NCI-H524 (cell line): Measurements from ENCODE around the gene KLHL6.
"Not testable (repeated sequence)": the region's sequence is repeated elsewhere in the genome, so short reads cannot be mapped to it uniquely, and the experiment has no call there.

Source experiments
- DNase-seq, 2 experiments: peaks; one replicate each; lab custom pipeline; 2025; lab: John Stamatoyannopoulos, UW

KLHL6 gene

DNA sequence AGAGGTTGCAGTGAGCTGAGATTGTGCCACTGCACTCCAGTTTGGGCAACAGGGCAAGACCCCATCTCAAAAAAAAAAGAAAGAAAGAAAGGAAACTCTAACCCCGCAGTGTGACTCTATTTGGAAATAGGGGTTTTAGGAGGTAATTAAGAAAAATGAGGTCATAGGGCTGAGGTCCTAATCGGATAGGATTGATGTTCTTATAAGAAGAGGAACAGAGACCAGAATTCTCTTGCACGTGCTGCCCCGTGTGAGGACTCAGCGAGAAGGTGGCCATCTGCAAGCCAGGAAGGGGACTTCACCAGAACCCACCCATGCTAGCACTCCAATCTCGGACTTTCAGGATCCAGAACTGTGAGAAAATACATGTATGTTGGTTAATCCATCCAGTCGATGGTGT lies 25.8 kb downstream of the KLHL6 start:
- no peak for DNase-seq

DNA sequence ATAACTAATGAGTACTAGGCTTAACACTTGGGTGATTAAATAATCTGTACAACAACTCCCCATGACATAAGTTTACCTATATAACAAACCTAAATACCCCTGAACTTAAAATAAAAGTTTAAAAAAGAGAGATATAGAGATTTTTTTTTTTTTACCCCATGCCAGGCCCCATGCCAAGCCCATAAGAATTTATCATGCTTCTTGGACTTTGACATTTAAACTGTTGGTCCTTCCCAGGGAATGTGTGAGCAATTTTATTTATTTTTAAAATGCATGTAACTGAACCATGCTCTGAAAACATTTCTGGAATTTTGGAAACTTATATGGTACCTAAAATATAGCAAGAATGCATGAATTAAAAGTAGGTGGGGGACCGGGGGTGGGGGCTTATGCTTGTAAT lies 26.3 kb downstream of the KLHL6 start:
- no peak for DNase-seq

DNA sequence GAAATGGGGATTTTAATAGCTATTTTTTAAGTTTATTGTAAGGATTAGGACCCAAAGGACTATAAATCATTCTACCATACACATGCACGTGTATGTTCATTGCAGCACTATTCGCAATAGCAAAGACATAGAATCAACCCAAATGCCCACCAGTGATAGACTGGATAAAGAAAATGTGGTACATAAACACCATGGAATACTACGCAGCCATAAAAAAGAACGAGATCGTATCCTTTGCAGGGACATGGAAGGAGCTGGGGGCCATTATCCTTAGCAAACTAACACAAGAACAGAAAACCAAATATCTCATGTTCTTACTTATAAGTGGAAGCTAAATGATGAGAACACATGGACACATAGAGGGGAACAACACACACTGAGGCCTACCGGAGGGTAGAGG lies 26.7 kb downstream of the KLHL6 start:
- not testable (repeated sequence) for DNase-seq

DNA sequence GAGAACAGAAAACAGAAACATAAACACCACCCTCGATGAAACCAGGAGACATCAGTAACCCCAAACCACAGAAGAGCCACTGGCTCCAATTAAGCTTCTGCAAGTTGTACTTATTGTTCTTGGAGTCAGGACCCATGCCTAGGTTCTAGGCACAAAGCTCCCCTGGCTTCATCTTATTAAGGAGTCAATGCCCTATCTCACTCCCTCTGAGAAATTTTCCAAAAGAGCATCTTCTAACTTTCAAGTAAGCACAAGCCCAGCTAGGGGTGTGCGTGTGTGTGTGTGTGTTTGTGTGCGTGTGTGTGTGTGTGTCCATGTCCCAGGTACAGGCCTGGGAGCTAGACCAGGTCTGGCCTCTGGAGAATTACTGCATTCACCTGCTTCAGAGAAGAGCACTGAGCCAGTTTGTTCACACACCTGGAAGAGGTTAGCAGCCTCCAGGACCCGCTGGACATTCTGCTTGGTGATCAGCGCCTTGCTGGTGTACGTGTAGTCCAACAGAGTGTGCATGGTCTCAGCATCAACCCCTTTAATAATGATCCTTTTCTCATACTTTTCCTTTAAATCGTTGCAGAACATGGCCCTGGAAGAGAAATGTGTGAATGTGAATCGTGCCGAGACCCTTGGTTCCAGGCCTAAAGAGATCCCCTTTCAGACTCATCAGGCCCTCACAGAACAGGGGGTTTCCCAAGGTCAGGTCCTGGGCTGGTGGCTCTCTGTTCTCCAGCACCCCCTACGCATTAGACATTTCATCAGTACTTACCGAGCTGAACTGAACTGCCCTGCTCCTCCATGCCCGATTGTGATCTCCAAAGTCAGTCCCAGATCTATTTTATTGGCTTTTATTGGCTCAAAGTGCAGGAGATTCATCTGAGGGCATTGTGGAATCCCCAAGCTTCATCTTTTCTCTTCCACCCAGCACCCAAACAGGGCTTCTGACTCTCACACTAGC lies 27.8 kb downstream of the KLHL6 start:
- DNase-seq = no peak

DNA sequence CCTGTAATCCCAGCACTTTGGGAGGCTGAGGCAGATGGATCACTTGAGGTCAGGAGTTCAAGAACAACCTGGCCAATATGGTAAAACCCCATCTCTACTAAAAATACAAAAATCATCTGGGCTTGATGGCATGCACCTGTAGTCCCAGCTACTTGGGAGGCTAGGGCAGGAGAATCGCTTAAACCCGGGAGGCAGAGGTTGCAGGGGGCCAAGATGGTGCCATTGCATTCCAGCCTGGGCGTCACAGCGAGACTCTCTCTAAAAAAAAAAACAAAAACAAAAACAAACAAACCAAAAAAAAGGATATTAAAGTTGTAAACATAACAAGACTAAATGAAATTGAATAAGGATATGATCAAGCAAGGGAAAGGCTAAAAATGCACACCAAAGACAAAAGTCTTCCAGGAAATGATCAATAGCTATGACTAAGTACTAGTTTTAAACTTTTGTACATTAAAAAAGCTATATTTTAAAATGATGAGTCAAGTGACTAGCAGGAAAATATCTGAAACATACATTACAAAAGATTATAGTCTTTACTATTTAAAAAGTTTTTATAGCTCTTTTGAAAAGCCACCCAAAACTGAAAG lies 28.6 kb downstream of the KLHL6 start:
- DNase-seq = no peak

DNA sequence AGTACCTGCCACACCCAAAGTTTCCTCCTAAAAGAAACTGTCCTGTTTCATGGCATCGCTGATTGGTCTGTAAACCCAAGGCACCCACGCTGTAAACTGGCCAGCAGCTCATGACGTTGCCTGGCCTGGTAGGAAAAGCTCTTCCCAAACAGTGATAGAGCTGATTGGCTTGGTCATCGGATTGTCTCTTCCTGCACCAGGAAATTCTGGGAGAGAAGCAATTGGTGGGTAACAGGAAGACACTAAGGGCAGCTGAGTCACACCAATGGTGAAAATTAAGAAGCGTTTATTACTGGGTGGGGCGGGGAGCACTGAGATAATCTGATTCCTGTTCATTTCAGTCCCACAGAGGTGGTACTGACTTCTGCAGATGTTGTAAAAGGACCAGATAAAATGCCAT lies 31.0 kb downstream of the KLHL6 start:
- DNase-seq = no peak

DNA sequence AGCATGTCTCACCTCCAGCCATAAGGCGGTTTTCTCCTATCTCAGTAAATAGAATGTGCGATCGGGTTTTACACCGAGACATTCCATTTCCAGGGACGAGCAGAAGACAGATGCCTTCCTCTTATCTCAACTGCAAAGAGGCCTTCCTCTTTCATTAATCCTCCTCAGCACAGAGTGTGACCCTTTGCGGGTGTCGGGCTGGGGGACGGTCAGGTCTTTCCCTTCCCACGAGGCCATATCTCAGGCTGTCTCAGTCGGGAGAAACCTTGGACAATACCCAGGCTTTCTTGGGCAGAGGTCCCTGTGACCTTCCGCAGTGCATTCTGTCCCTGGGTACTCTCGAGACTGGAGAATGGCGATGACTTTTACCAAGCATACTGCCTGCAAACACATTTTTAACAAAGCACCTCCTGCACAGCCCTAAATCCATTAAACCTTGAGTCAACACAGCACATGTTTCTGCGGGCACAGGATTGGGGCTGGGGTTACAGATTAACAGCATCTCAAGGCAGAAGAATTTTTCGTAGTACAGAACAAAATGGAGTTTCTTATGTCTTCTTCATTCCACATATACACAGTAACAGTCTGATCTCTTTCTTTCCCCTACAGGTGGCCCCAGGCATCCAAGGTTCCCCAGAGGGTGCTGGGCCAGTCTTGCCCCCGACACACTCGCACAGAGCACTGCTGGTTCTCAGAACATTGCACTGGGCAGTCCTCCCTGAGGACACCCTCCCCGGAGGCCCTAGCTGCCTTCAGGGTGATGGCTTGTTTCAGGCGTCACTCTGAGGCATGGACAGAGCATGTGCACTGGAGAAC lies 34.6 kb downstream of the KLHL6 start:
- DNase-seq = not testable (repeated sequence)

DNA sequence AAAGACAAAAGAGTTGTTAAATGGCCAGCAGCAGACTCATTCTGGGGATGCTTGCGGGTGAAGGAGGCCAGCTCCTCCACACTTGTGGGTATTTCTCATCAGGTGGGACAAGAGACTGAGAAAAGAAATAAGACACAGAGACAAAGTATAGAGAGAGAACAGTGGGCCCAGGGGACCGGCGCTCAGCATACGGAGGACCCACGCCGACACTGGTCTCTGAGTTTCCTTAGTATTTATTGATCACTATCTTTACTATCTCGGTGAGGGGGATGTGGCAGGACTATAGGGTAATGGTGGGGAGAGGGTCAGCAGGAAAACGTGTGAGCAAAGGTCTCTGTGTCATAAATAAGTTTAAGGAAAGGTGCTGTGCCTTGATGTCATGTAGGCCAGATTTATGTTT lies 35.2 kb downstream of the KLHL6 start:
- DNase-seq = not testable (repeated sequence)

DNA sequence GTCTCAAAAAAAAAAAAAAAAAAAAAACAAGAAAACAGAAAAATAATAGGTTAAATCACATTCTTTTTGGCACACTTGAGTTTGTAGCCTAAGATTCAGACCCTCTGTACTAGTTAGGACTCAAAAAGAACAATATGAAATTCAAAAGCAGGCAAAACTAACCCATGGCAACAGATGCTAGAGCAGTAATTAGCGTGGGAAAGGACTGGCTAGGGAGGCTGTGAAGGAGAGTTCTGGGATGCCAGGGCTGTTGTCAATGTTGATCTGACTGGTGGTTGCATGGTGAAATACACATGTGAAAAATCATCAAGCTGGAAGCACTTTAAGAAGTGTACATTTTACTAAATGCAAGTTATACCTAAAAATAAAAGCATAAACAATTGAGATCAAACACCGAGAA lies 35.6 kb downstream of the KLHL6 start:
- DNase-seq = peak; percentile 8 to 25

DNA sequence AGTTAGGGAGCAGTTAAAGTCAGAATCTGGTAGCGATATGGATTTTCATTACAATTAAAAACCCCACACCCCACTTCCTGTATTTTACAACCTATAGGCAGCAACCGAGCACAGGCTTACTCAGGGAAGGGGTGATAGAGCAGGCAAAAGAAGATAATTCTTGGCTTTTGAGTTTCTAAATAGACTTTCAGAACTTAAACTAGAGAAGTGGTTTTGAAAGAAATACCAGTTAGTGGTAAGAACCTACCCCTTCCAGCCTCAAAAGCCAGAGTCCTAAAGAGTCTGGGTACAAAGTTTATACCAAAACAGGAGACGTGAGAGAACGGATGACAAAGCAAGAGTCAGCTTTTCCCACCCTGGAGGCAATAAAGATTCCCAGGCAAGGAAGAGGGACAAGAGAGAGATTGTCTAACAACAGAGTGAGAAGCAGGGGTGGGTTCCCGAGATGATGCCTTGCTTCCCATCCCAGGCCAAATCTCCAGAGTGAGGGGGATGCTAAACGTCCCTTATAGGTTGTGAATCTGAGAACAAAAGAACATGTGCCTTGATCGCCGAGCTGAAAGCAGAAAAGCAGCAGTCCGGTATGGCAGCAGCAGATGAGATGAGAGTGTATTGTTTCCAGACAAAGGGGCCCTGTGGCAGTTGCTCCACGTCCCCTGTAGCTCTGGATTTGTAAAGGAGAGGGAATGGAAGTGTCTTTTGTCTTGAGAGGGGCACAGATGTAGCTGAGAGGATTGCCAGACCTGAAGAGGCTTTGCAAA lies 36.8 kb downstream of the KLHL6 start:
- DNase-seq = peak in 1 of 2 experiments; percentile 18

DNA sequence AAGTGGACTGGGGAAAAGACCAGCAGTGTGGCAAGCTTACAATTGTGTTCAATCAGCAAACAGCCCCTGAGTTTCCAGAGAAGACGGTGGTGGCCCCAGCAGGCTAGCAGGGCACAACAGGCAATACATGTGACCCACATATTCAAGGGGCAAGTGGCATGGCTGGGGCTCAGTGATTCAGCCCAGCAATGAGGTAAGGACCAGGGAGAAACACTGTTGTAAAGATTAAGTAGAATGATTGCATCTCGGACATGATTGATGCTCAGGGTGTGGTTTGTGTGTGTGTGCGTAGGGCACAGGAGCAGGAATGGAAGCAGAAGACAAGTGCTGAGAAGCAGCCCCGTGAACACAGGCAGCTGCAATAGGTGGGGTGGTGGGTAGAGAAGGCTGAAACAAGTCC lies 37.9 kb downstream of the KLHL6 start:
- DNase-seq = no peak

DNA sequence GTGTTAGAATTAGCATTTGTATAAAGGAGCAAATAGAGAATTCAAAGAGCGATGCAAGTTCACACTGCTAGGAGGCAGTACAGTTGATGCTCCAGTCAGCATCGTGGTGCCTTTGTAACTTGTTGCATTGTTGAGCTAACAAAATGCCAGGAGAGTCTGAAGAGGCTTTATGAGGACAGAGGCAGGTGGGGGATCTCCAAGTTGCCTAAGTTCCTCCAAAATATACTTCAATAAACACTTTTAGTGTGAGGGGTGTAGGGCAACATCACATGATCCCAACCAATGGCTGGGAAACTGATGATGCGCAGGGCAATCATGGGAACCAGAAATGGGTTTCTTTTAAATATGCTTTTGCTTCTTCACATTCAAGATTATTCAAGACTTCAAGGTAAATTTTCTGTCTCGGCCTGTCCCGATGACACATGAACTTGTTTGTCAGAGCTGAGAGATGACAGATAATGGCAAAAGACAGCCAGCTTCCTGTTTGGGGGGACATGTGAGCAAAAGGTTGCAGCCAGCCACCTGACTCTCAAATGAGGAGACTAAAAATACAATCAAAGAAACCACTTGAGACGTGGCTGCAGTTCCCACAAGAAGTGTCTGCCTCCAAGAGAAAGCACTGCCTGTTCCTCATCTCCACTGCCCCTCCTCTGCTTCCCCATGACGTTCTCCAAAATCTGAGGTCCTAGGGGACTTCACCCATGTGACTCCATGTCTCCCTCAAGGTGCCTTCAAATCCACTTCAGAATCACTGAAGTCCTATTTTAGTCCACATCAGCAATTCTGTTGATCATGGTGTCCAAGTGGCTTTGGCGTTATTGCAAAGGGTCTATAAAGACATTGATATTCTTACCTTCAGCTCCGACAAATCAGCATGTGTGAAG lies 39.3 kb downstream of the KLHL6 start:
- no peak for DNase-seq

DNA sequence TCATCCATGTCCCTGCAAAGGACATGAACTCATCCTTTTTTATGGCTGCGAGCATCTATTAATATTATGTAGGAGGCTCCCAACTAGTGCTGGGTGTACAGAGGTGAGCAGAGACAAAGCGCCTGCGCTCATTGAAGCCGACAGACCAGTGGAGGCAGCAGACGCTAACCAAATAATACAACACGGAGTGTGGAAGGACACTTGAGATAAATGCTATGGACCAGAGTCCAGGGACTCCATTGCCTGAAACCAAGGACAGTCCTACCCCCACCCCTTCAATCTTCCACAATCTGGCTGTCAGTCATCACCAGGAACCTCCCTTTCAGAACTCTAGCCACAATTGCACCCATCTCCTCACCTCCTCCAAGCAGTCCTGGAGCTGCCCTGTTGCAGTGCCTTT lies 41.5 kb downstream of the KLHL6 start:
- no peak for DNase-seq

DNA sequence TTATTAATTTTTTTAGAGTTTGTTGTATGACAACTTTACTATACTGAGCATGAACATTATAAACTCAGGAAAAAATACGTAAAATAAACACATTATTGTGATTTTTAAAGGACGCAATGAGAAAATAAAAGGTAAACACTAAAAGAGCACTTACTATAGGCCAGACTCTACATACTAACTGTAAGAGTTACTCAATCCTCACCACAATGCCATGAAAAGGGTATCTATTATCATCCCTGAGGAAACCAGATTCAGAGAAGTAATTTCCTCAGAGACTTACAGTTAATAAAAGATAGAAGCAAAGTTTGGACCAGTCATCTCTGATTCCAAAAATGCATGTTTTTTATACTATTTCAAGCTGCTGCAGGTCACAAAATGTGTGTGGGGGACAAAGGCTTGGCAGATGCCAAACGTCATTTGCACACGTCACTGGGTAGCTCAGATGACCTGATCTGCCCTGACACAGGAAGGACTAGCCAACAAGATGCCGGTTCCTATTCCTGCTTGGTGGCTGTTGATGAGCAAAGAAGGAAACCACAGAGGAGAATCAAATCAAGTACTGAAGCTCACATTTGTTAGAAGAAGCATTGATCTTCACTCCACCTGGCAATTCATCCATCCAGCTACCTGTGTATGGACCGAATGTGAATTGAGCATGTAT lies 42.3 kb downstream of the KLHL6 start:
- no peak for DNase-seq

DNA sequence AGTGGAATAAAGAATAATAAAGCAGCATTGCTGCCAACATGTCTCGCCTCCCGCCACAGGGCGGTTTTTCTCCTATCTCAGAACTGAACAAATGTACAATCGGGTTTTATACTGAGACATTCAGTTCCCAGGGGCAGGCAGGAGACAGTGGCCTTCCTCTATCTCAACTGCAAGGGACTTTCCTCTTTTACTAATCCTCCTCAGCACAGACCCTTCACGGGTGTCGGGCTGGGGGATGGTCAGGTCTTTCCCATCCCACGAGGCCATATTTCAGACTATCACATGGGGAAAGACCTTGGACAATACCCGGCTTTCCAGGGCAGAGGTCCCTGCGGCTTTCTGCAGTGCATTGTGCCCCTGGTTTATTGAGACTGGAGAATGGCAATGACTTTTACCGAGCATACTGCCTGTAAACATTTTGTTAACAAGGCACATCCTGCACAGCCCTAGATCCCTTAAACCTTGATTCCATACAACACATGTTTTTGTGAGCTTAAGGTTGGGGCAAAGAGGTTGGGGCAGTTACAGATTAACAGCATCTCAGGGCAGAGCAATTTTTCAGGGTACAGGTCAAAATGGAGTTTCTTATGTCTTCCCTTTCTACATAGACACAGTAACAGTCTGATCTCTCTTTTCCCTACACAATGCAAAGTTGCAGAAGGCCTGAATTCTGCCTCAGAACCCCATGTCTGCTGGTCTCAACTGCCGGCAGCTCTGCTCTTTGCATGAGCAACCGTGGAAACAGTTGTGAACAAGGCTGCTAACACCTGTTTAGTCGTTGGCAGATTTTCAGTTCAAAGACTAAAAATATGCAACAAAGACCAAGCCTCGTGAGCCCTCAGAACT lies 44.0 kb downstream of the KLHL6 start:
- DNase-seq = not testable (repeated sequence)

DNA sequence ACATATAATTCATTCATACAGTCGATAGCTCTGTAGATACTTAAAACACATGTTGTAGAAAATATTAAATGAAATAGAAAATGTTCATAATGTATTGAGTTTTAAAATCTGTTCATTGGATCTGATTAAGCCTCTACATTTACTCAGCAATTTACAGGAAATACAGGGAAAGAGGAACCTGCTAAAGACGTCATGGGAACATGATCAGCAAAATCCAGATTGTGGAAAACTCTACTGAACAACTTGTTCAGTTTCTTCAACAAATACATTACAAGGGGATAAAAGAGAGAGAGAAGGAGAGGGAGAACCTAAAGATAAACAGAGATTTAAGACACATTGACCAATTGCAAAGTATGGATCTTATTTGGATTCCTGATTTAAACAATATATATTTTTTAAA lies 46.7 kb downstream of the KLHL6 start:
- DNase-seq = no peak

DNA sequence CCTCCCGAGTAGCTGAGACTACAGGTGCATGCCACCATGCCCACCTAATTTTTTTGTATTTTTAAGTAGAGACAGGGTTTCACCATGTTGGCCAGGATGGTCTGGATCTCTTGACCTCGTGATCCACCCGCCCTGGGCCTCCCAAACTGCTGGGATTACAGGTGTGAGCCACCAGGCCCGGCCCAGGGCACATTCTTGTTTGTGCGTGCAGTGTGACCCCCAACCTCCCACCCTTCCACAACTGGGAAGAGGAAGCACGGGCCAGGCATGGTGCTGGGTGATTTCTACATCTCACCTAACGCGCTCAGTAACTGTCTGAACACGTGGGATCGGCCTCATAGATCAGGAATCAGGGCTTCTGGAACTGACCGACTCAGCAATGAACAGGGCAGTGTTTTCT lies 48.0 kb downstream of the KLHL6 start:
- no peak for DNase-seq

DNA sequence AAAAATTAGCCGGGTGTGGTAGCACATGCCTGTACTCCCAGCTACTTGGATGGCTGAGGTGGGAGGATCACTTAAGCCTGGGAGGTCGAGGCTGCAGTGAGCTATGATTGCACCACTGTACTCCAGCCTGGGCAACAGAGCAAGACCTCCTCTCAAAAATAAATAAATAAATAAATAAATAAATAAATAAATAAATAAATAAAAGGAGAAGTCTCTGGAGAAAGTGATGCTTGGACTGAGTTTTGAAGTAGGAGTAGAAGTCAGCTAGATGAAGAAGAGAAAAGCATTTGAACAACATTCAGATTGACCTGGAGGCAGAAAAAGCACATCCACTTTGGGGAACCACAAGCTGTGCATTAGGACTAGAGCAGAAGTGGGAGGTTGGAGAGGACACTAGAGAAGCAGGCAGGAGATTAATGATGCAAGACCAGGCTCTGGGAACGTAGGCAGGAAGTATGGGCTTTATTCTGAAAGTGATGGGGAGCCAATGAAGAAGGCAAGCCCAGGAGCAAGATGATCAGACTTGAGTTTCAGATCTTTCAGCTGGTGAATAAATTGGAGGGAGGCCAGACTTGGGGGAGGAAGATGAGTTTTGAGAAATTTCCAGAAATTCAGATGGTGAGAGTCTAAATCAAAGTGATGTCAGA lies 48.7 kb downstream of the KLHL6 start:
- no peak for DNase-seq

DNA sequence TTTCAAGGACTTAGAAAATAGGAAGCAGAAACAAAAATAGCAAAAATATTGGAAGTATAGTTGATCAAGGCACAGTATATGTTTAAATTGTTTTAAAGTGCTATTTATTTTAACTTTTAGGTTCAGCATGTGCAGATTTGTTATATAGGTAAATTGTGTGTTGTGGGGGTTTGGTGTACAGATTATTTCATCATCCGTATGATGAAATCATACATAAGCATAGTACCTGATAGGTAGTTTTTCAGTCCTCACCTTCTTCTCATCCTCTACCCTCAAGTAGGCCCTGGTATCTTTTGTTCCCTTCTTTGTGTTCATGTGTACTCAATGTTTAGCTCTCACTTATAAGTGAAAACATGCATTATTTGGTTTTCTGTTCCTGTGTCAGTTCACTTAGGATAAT lies 50.9 kb downstream of the KLHL6 start:
- DNase-seq = no peak
